ENCODE data around the gene NAPA. TPM values are rescaled to one million over a fixed set of nuclear protein-coding genes. Genes with fewer than 3 reads are reported as not detected.
A peak's percentile ranks its signal among the peaks of the same experiment; 100 is the strongest.

The NAPA gene
- total RNA-seq, 1 donor from 2014 or later, result 113 TPM

GRCh38 chr19:47445937-47446402 lies 68.9 kb downstream of the NAPA start:
- intact Hi-C loops (cut with DNase I), result loop anchor here (5.0 kb wide), 1 partner anchor 56 kb away; no protein-coding TSS in a partner anchor
- no peak for ATAC-seq (ENCODE audit: poor library complexity)
- DNase-seq, result peak; percentile 56

DNA sequence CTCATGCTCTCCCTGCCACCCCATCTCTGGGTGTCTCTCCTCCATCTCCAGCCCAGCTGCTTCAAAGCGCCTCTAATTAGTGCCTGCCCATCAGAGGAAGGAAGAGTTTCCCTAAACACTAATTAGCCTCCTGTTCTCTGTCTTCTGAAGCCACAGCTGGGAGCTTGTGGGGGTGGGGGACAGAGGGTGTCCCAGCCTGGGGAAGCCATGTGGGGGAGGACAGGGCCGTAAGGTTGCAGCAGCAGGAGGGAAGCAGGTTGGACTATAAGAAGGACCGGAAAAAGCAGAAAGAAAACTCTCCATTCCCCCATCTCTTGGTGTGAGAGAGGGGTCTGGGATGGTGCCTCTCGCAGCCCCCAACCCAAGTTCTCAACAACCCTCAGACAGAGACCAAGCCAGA lies 69.3 kb downstream of the NAPA start:
- ATAC-seq (ENCODE audit: poor library complexity) (no peak), DNase-seq (no peak)
- intact Hi-C loops (cut with DNase I), result loop anchor here (5.0 kb wide), 1 partner anchor 57 kb away; no protein-coding TSS in a partner anchor

DNA sequence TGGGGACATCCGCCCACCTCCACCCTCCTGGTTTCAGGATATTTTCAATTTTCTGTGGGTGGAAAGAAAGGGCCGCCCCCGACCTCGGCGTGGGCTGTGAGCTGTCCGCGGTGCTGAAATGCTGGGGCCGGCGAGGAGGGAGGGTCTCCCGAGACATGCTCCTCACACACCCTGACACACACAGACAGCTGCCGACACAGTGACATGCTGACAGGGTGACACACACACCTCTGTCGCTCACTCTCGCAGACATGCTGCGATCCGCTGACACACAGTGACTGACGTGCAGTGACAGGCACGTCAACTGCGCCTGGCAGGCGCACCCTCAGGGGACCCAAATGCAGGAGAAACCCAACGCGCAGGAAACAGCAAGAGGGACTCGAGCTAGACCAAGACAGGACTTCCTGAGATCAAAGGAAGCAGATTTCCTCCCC lies 70.5 kb downstream of the NAPA start:
- no peak for ATAC-seq (ENCODE audit: poor library complexity)
- intact Hi-C loops (cut with DNase I), result no loop called here
- no peak for DNase-seq

DNA sequence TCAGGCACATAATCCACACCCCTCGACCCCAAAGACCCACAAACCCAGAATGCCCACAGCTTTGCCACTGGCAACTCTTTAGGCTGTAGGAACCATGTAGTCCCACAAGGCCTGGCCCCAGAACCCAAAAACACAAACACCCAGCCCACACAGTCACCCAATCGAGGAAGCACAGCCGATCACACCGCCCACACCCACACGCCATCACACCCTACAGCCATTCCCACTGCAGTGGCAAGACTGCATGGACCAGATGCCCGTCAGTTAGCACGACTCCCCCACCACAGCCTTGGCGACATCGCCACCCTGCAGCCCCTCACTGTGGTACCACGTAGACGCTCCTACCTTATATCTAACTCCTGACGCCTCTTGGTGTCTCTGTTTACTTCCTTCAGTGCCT lies 71.5 kb downstream of the NAPA start:
- intact Hi-C loops (cut with DNase I), result no loop called here
- DNase-seq, result no peak
- ATAC-seq (ENCODE audit: poor library complexity), result no peak

DNA sequence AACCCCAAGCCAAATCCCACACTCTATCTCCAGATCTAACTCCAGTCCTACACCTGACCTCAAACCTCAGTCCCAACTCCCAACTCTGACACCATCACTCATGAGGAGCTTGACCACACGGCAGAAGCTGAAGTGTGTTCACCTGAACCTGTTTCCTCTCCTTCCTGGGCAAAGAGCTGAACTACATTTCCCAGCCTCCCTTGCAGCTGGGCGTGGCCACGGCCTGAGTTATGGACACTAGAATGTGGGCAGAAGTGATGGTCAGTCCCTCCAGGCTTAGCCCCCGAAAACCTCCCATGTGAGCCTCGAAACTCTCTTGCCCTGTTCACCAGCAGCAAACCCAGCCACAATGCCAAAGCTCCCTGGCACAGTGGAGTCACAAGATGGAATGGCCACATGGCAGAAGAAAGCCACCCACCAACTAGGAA lies 76.1 kb downstream of the NAPA start:
- DNase-seq (no peak), ATAC-seq (ENCODE audit: poor library complexity) (no peak)
- intact Hi-C loops (cut with DNase I), result loop anchor here (5.0 kb wide), 1 partner anchor 78 kb away; the partner anchor contains the start of gene NAPA

Other genes with a start within 250 kb of the NAPA start
- gene INAFM1, start 240.2 kb downstream of the NAPA start, total RNA-seq, result 10.4 TPM
- gene C5AR1, start 205.2 kb downstream of the NAPA start, total RNA-seq, result 3.4 TPM
- 0.78 TPM for gene C5AR2, start 182.9 kb downstream of the NAPA start, total RNA-seq
- gene DHX34, start 165.7 kb downstream of the NAPA start, total RNA-seq, result 6.4 TPM
- gene MEIS3, start 95.5 kb downstream of the NAPA start, total RNA-seq, result 3.1 TPM
- 0.11 TPM for gene SLC8A2, start 43.2 kb downstream of the NAPA start, total RNA-seq
- gene KPTN, start 30.8 kb downstream of the NAPA start, total RNA-seq, result 8.4 TPM
- 0.35 TPM for gene ZNF541, start 58.1 kb upstream of the NAPA start, total RNA-seq
- gene BICRA, start 94.1 kb upstream of the NAPA start, total RNA-seq, result 7.2 TPM
- gene EHD2, start 198.4 kb upstream of the NAPA start, total RNA-seq, result 45.2 TPM
- 153 TPM for gene NOP53, start 230.5 kb upstream of the NAPA start, total RNA-seq

Data from Right ventricle myocardium superior (tissue), 1 donor.